Iris pigment epithelial cell (primary cell): ENCODE results near the gene DNAH17.
A peak's percentile ranks its signal among the peaks of the same experiment; 100 is the strongest.

Experiments
- DNase-seq: peaks from one replicate; pipeline ENCODE4 v3.0.0-alpha.2; 2011; ENCODE audit warnings: low read depth

DNAH17 gene

GRCh38 chr17:78544881-78545755 is 32.1 kb downstream of the DNAH17 start:
- no peak for DNase-seq

- DNase-seq: peak; percentile 28
Observed at GRCh38 chr17:78541488-78542206, 35.5 kb downstream of the DNAH17 start.

GRCh38 chr17:78539781-78540180 is 37.4 kb downstream of the DNAH17 start:
- no peak for DNase-seq

GRCh38 chr17:78538033-78538776 is 39.0 kb downstream of the DNAH17 start:
- DNase-seq: no peak

GRCh38 chr17:78537217-78537860 is 39.9 kb downstream of the DNAH17 start:
- no peak for DNase-seq

- DNase-seq: peak; percentile 9
Observed at GRCh38 chr17:78535273-78536197, 41.7 kb downstream of the DNAH17 start.

- DNase-seq: no peak
Observed at GRCh38 chr17:78534492-78535272, 42.5 kb downstream of the DNAH17 start.

GRCh38 chr17:78532922-78533640 is 44.1 kb downstream of the DNAH17 start:
- peak; percentile 91 for DNase-seq

GRCh38 chr17:78532311-78532710 is 44.9 kb downstream of the DNAH17 start:
- DNase-seq: no peak

- DNase-seq: no peak
Observed at GRCh38 chr17:78530675-78531074, 46.5 kb downstream of the DNAH17 start.

- no peak for DNase-seq
Observed at GRCh38 chr17:78529871-78530670, 47.1 kb downstream of the DNAH17 start.

- no peak for DNase-seq
Observed at GRCh38 chr17:78529251-78529650, 47.9 kb downstream of the DNAH17 start.

GRCh38 chr17:78528541-78528940 is 48.7 kb downstream of the DNAH17 start:
- DNase-seq: no peak

- no peak for DNase-seq
Observed at GRCh38 chr17:78527345-78527744, 49.9 kb downstream of the DNAH17 start.

GRCh38 chr17:78526231-78527025 is 50.8 kb downstream of the DNAH17 start:
- no peak for DNase-seq

- no peak for DNase-seq
Observed at GRCh38 chr17:78525511-78526160, 51.6 kb downstream of the DNAH17 start.

GRCh38 chr17:78524870-78525510 is 52.2 kb downstream of the DNAH17 start:
- DNase-seq: no peak
